ENCODE data around the gene GARS1. TPM values are rescaled to one million over a fixed set of nuclear protein-coding genes. Genes with fewer than 3 reads are reported as not detected.

Gene GARS1
- total and polyA plus RNA-seq, 8 donors, result 34.0 to 191 (median 43.0) TPM

- Histone ChIP-seq H3K27ac (peak overlapping the region in 2 of 4 donors; percentile 77 to 84), H3K9me3 (no peaks in the 10 kb centered on the region), H3K4me1 (peaks cover 2 to 13% (median 11%) of the 10 kb centered on the region in 3 donors), H3K36me3 (no peaks in the 10 kb centered on the region), H3K27me3 (no peaks in the 10 kb centered on the region), H3K4me3 (no peak overlapping the region)
- no peak for FAIRE-seq
- TF ChIP-seq CTCF (IDR thresholded peaks at IDR 0.05), result no peak
- ATAC-seq, result no peak
- WGBS, 2 donors, result 89 to 93% methylated on average over 7 of the region's 7 CpGs
- DNase-seq, result no peak
- intact Hi-C loops (cut with DNase I), result no loop called here
Measured at GRCh38 chr7:30549931-30550493, 44.7 kb upstream of the GARS1 start.

GRCh38 chr7:30552330-30552729 lies 42.3 kb upstream of the GARS1 start:
- H3K27ac ChIP-seq, result no peak overlapping the region
- WGBS, 2 donors, result 71 to 95% methylated on average over 1 of the region's 1 CpG
- intact Hi-C loops (cut with DNase I), result no loop called here

GRCh38 chr7:30553141-30553540 lies 41.5 kb upstream of the GARS1 start:
- intact Hi-C loops (cut with DNase I), result no loop called here
- FAIRE-seq (no peak), ATAC-seq (no peak), DNase-seq (no peak)
- no peaks in the 10 kb centered on the region for H3K9me3 ChIP-seq
- no peak overlapping the region for H3K4me3 ChIP-seq
- H3K27me3 ChIP-seq, result no peaks in the 10 kb centered on the region
- peaks cover 2 to 13% (median 11%) of the 10 kb centered on the region in 3 donors for H3K4me1 ChIP-seq
- no peak for TF ChIP-seq CTCF (IDR thresholded peaks at IDR 0.05)
- H3K27ac ChIP-seq, result no peak overlapping the region
- no peaks in the 10 kb centered on the region for H3K36me3 ChIP-seq

More at GRCh38 chr7:30552330-30552729, 42.3 kb upstream of the GARS1 start:
- ATAC-seq, result no peak
- no peak for TF ChIP-seq CTCF (IDR thresholded peaks at IDR 0.05)
- Histone ChIP-seq H3K9me3 (no peaks in the 10 kb centered on the region), H3K27me3 (no peaks in the 10 kb centered on the region), H3K4me1 (peaks cover 2 to 13% (median 11%) of the 10 kb centered on the region in 3 donors), H3K4me3 (no peak overlapping the region), H3K36me3 (no peaks in the 10 kb centered on the region)
- no peak for DNase-seq
- no peak for FAIRE-seq

GRCh38 chr7:30553546-30553945 lies 41.1 kb upstream of the GARS1 start:
- Histone ChIP-seq H3K27me3 (no peaks in the 10 kb centered on the region), H3K36me3 (no peaks in the 10 kb centered on the region), H3K4me3 (no peak overlapping the region), H3K9me3 (no peaks in the 10 kb centered on the region), H3K27ac (no peak overlapping the region), H3K4me1 (peaks cover 2 to 13% (median 11%) of the 10 kb centered on the region in 3 donors)
- intact Hi-C loops (cut with DNase I), result no loop called here
- TF ChIP-seq CTCF (IDR thresholded peaks at IDR 0.05), result no peak
- FAIRE-seq (no peak), ATAC-seq (no peak), DNase-seq (no peak)
- 74 to 86% methylated on average over 3 of the region's 3 CpGs for WGBS, 2 donors

- intact Hi-C loops (cut with DNase I), result no loop called here
- Histone ChIP-seq H3K4me1 (peaks cover 2 to 10% (median 9%) of the 10 kb centered on the region in 3 donors), H3K27ac (no peak overlapping the region), H3K9me3 (no peaks in the 10 kb centered on the region), H3K4me3 (no peak overlapping the region), H3K36me3 (no peaks in the 10 kb centered on the region), H3K27me3 (no peaks in the 10 kb centered on the region)
- ATAC-seq (no peak), FAIRE-seq (no peak), DNase-seq (no peak)
- no peak for TF ChIP-seq CTCF (IDR thresholded peaks at IDR 0.05)
- 94 to 100% methylated on average over 2 of the region's 2 CpGs for WGBS, 2 donors
Measured at GRCh38 chr7:30555525-30555924, 39.2 kb upstream of the GARS1 start.
